Measurements from ENCODE around the gene VAV3. TPM values are rescaled to one million over a fixed set of nuclear protein-coding genes. Genes with fewer than 3 reads are reported as not detected.

VAV3 gene
- total and polyA plus RNA-seq, 2 of the 8 experiments (the other 6 are each of a cell fraction or from before 2014, with no cell fraction given) = 2.9 to 7.9 TPM

GRCh38 chr1:107604825-107605224 is 360.2 kb downstream of the VAV3 start:
- Histone ChIP-seq H3K79me2 (ENCODE audit: control insufficient read depth in 1 of 2, insufficient read depth in 2 of 2, low read length in 2 of 2) (no peaks in the 10 kb centered on the region), H4K91ac (replicated peaks; ENCODE audit: insufficient read length, low read length) (no peak overlapping the region), H3K27ac (ENCODE audit: low read depth, low read length) (no peak overlapping the region), H3K4me1 (replicated peaks in 1 of 4; ENCODE audit: control insufficient read depth in 3 of 4, insufficient read depth in 4 of 4, low read length in 3 of 4) (no peaks in the 10 kb centered on the region), H3K79me1 (ENCODE audit: low read depth, low read length) (no peaks in the 10 kb centered on the region), H3K14ac (ENCODE audit: insufficient read length) (no peak overlapping the region), H3K23me2 (ENCODE audit: low read depth, low read length) (no peaks in the 10 kb centered on the region), H2AFZ (ENCODE audit: low read length) (no peak overlapping the region), H4K5ac (ENCODE audit: insufficient read length, low read depth, low read length) (no peak overlapping the region), H3K4me3 (ENCODE audit: extremely low read depth in 1 of 4, insufficient read depth in 2 of 4, low read depth in 3 of 4, low read length in 4 of 4) (no peak overlapping the region), H3K4me2 (ENCODE audit: insufficient read depth in 1 of 2, low read depth in 2 of 2, low read length in 2 of 2) (no peak overlapping the region), H2BK15ac (ENCODE audit: low read length) (no peak overlapping the region), H3K23ac (ENCODE audit: insufficient read length) (no peak overlapping the region), H3K4ac (replicated peaks; ENCODE audit: insufficient read length, low read depth, low read length) (no peak overlapping the region), H2BK20ac (ENCODE audit: low read length) (no peak overlapping the region), H3K18ac (ENCODE audit: extremely low read depth, low read length) (no peak overlapping the region), H3K9me3 (ENCODE audit: insufficient read depth in 2 of 2, low read depth in 1 of 2, low read length in 1 of 2) (no peaks in the 10 kb centered on the region), H2AK5ac (ENCODE audit: low read depth, low read length) (no peak overlapping the region), H3K27me3 (replicated peaks in 1 of 4; ENCODE audit: control insufficient read depth in 3 of 4, extremely low read depth in 1 of 4, insufficient read depth in 3 of 4, low read length in 3 of 4) (no peaks in the 10 kb centered on the region), H4K8ac (ENCODE audit: extremely low read depth, insufficient read depth, low read length) (no peak overlapping the region), H2BK5ac (ENCODE audit: low read depth, low read length) (no peak overlapping the region), H3K9ac (replicated peaks in 1 of 4; ENCODE audit: extremely low read depth in 1 of 4, low read depth in 3 of 4, low read length in 3 of 4) (no peak overlapping the region), H3K36me3 (ENCODE audit: control insufficient read depth in 2 of 4, insufficient read depth in 4 of 4, low read length in 3 of 4) (no peaks in the 10 kb centered on the region), H4K20me1 (replicated peaks in 1 of 2; ENCODE audit: control insufficient read depth in 1 of 2, insufficient read depth in 2 of 2, low read length in 2 of 2) (no peaks in the 10 kb centered on the region), H2BK120ac (replicated peaks; ENCODE audit: low read depth, low read length) (no peak overlapping the region), H2BK12ac (ENCODE audit: low read depth, low read length) (no peak overlapping the region), H3K56ac (replicated peaks; ENCODE audit: insufficient read length, low read depth, low read length) (no peak overlapping the region)
- TF ChIP-seq CTCF (IDR thresholded peaks at IDR 0.05; ENCODE audit: control extremely low read depth in 1 of 3, insufficient read depth in 1 of 3, low read depth in 1 of 3, low read length in 3 of 3) (no peak), KDM5A (IDR thresholded peaks at IDR 0.05; ENCODE audit: low read length) (no peak), POU5F1 (IDR thresholded peaks at IDR 0.05; ENCODE audit: low read depth, low read length) (no peak), SIX5 (IDR thresholded peaks at IDR 0.05; ENCODE audit: low read depth, low read length) (no peak), CHD2 (IDR thresholded peaks at IDR 0.05; ENCODE audit: low read length) (no peak), RNF2 (IDR thresholded peaks at IDR 0.05; ENCODE audit: borderline replicate concordance, low read depth, low read length, missing control alignments, poor library complexity, severe bottlenecking) (no peak), MAX (IDR thresholded peaks at IDR 0.05) (no peak), TEAD4 (IDR thresholded peaks at IDR 0.05; ENCODE audit: low read depth, low read length) (no peak), KDM1A (IDR thresholded peaks at IDR 0.05; ENCODE audit: borderline replicate concordance, low read length) (no peak), SUZ12 (IDR thresholded peaks at IDR 0.05; ENCODE audit: low read length) (no peak)
- TF ChIP-seq, protein P1, sequence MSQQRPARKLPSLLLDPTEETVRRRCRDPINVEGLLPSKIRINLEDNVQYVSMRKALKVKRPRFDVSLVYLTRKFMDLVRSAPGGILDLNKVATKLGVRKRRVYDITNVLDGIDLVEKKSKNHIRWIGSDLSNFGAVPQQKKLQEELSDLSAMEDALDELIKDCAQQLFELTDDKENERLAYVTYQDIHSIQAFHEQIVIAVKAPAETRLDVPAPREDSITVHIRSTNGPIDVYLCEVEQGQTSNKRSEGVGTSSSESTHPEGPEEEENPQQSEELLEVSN (IDR thresholded peaks at IDR 0.05) = no peak
- CTCF ChIA-PET (ENCODE audit: partially characterized antibody) = interaction anchor here (0.6 to 1.5 kb wide), 2 partner anchors 10 to 1861 kb away, joined by 3 to 4 read pairs; no protein-coding TSS in a partner anchor
- POLR2A ChIA-PET (ENCODE audit: partially characterized antibody) = no interaction called here
- no peak for FAIRE-seq
- DNase-seq (ENCODE audit: low read depth in 1 of 2, low spot score in 2 of 2) = no peak
